Ascending aorta (tissue), 2 donors: ENCODE measurements around the gene ADD3. TPM values are rescaled to one million over a fixed set of nuclear protein-coding genes. Genes with fewer than 3 reads are reported as not detected.

ENCODE experiments used
- DNase-seq, 2 donors: peaks; one replicate each; pipeline ENCODE4 v3.0.0-alpha.2; 2019; ENCODE audit warnings: low spot score in 2 of 2
- H3K27ac ChIP-seq, 2 donors: fragments of 200-600 bp; sonication (generic); one replicate each; pipeline ENCODE4 v1.5.1; 2016 to 2017; ENCODE audit warnings: mild to moderate bottlenecking in 1 of 2
- H3K27me3 ChIP-seq: fragments of 200-600 bp; sonication (generic); one replicate; pipeline ENCODE4 v1.5.1; 2017
- H3K36me3 ChIP-seq, 2 donors: fragments of 200-600 bp; sonication (generic); one replicate each; pipeline ENCODE4 v1.5.1; 2016
- H3K4me1 ChIP-seq, 2 donors: fragments of 200-600 bp; sonication (generic); one replicate each; pipeline ENCODE4 v1.5.1; 2016 to 2017; ENCODE audit warnings: mild to moderate bottlenecking in 1 of 2
- H3K4me3 ChIP-seq, 2 donors: fragments of 200-600 bp; sonication (generic); one replicate each; pipeline ENCODE4 v1.5.1; 2016 to 2017; ENCODE audit warnings: mild to moderate bottlenecking in 1 of 2
- H3K9me3 ChIP-seq, 2 donors: fragments of 200-600 bp; sonication (generic); one replicate each; pipeline ENCODE4 v1.5.1; 2016
- CTCF ChIP-seq, 3 experiments: fragments of 200-600 bp in 2 of 3; fragments of 450-650 bp in 1 of 3; sonication (generic) in 2 of 3; IDR thresholded peaks; one replicate each; pipeline ENCODE4 v1.5.1; 2016 to 2019; ENCODE audit warnings: antibody characterized with exemption in 3 of 3, mild to moderate bottlenecking in 1 of 3, moderate library complexity in 1 of 3
- intact Hi-C: fragments of 100-400 bp; cut with DNase I; formaldehyde crosslinking; loops from one replicate; pipeline ENCODE4 v1.15.1; 2023
- total RNA-seq: library from RNA; depleted of rRNA; stranded (reverse); fragments of >200 nt; gene quantifications from one replicate; pipeline ENCODE4 v1.1.0, GENCODE V29; 2016

The ADD3 gene
- total RNA-seq, 1 donor from 2014 or later, result 93.0 TPM

DNA sequence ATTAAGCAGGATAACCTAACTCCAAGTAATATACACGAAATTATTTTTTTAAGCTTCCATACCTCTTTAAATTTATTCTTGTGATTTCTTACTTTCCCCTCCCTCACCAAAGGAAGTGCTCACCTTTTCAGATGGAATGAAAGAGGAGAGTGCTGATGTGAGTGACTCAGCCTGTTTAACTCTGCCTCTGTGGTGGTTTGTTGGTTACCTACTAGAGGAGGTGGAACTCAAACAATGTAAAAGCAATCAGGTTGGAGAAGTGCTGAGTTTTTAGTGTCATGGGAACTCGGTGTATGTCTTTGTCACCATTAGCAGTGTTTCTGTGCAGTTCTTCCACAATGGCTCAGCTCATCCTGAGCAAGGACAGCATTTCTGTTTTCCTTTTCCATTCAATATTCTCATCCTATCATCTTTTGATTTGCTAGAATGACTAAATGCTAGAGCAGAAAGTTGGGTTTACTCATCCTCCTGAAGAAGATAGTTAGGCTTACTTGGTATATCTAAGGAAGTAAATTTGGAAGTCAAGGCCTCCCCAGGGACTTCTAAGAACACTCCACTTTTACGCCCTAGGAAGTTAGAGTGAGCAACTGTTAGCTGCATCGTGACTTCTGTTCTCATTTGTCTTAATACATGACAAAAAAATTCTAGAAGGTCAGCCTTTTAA is 6.0 kb downstream of the ADD3 start:
- intact Hi-C loops, result no loop called here
- no peak for TF ChIP-seq CTCF (IDR thresholded peaks at IDR 0.05)
- H3K4me3 ChIP-seq, result no peak overlapping the region
- H3K9me3 ChIP-seq, result no peaks in the 10 kb centered on the region
- no peaks in the 10 kb centered on the region for H3K36me3 ChIP-seq
- H3K27me3 ChIP-seq, result no peaks in the 10 kb centered on the region
- DNase-seq, result no peak
- peak overlapping the region; percentile 2 to 60 for H3K27ac ChIP-seq
- H3K4me1 ChIP-seq, result peaks cover 3 to 43% of the 10 kb centered on the region in 2 donors

GRCh38 chr10:110016039-110016438 is 8.3 kb downstream of the ADD3 start:
- H3K4me3 ChIP-seq, result no peak overlapping the region
- no peaks in the 10 kb centered on the region for H3K27me3 ChIP-seq
- H3K4me1 ChIP-seq, result peaks cover 0 to 33% of the 10 kb centered on the region in 2 donors
- TF ChIP-seq CTCF (IDR thresholded peaks at IDR 0.05), result peak; percentile 22 to 50 (median 32)
- no peaks in the 10 kb centered on the region for H3K36me3 ChIP-seq
- peak overlapping the region; percentile 44 to 50 for H3K27ac ChIP-seq
- H3K9me3 ChIP-seq, result no peaks in the 10 kb centered on the region
- intact Hi-C loops, result loop anchor here (1.0 kb wide), 1 partner anchor 132 kb away; no protein-coding TSS in a partner anchor
- no peak for DNase-seq

GRCh38 chr10:110017052-110017451 is 9.3 kb downstream of the ADD3 start:
- Histone ChIP-seq H3K27ac (peak overlapping the region in 1 of 2 donors; percentile 44), H3K9me3 (no peaks in the 10 kb centered on the region), H3K4me3 (no peak overlapping the region), H3K36me3 (no peaks in the 10 kb centered on the region), H3K4me1 (peaks cover 0 to 39% of the 10 kb centered on the region in 2 donors), H3K27me3 (no peaks in the 10 kb centered on the region)
- intact Hi-C loops, result no loop called here
- no peak for TF ChIP-seq CTCF (IDR thresholded peaks at IDR 0.05)
- DNase-seq, result no peak

DNA sequence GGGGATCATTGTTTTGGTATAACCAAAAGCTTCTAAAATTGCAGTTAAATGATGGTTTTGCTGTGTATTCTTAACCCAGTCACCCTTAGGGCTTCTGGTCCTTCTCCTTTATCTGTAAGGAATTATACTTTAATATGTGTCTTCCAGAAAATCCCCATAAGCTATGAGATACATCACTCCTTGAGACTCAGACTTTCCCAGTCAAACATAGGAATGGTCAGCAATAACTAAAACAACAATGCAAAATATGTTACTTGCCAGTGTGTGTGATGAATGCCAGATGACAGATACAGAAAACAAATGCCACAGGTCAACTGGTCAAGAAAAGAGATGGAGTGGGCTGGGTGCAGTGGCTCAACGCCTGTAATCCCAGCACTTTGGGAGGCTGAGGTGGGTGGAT is 10.1 kb downstream of the ADD3 start:
- Histone ChIP-seq H3K4me1 (peaks cover 0 to 39% of the 10 kb centered on the region in 2 donors), H3K9me3 (no peaks in the 10 kb centered on the region), H3K27me3 (no peaks in the 10 kb centered on the region), H3K27ac (no peak overlapping the region), H3K4me3 (no peak overlapping the region), H3K36me3 (no peaks in the 10 kb centered on the region)
- DNase-seq, result no peak
- intact Hi-C loops, result no loop called here
- TF ChIP-seq CTCF (IDR thresholded peaks at IDR 0.05), result no peak

DNA sequence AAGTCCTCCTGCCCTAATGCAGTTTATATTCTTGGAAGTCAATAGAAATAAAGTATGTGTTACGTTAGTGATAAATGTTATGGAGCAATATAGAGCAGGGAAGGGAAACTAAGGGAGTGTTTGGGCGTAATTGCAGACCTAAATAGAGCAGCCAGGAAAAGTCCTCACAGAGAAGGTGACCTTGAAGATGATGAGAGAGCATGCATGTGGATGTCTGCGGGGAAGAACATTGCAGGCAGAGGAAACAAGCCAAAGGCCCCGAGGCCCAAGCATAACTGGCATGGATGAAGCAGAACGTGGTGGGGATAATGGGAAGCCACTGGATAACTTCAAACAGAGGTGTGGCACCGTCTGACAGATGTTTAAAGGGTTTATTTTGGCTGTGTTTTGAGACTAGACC is 12.5 kb downstream of the ADD3 start:
- Histone ChIP-seq H3K4me1 (peaks cover 0 to 32% of the 10 kb centered on the region in 2 donors), H3K9me3 (no peaks in the 10 kb centered on the region), H3K36me3 (no peaks in the 10 kb centered on the region), H3K27me3 (no peaks in the 10 kb centered on the region), H3K27ac (peak overlapping the region in 1 of 2 donors; percentile 39), H3K4me3 (no peak overlapping the region)
- no peak for DNase-seq
- intact Hi-C loops, result no loop called here
- no peak for TF ChIP-seq CTCF (IDR thresholded peaks at IDR 0.05)
